Measurements from ENCODE around the gene CDC25C. TPM values are rescaled to one million over a fixed set of nuclear protein-coding genes. Genes with fewer than 3 reads are reported as not detected.
"Not testable (repeated sequence)": the region's sequence is repeated elsewhere in the genome, so short reads cannot be mapped to it uniquely, and the experiment has no call there.

CDC25C gene
- total and polyA plus RNA-seq, 7 donors: 0.12 TPM; not detected in 6

DNA sequence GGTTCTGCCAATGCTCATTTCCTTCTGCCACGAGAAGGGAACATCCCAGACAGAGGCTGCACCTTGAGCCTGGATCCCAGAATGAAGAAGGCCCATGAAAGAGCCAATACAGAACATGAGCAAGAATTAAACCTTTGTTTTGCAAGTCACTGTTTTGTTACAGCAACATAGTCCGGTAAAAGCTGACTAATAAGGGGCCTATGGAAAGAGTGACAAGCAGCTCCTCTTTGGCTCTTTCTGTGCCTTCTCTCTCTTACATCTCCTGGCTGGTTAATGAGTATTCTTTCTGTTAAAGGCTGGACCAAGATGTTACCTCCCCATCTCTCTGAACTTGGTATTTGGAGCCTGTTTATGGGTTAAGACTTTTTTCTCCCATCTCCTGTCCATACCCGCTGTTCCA is 68.0 kb downstream of the CDC25C start:
- Histone ChIP-seq H3K27me3 (ENCODE audit: insufficient read depth in 3 of 3, low read length in 2 of 3) (no peaks in the 10 kb centered on the region), H3K27ac (no peak overlapping the region), H3K4me3 (no peak overlapping the region), H3K9me3 (no peaks in the 10 kb centered on the region), H3K36me3 (ENCODE audit: insufficient read depth in 1 of 2, low read depth in 1 of 2) (no peaks in the 10 kb centered on the region), H3K4me1 (no peaks in the 10 kb centered on the region)
- ATAC-seq (no peak), DNase-seq (no peak)
- intact Hi-C loops (cut with DNase I): no loop called here
- TF ChIP-seq, protein P1, sequence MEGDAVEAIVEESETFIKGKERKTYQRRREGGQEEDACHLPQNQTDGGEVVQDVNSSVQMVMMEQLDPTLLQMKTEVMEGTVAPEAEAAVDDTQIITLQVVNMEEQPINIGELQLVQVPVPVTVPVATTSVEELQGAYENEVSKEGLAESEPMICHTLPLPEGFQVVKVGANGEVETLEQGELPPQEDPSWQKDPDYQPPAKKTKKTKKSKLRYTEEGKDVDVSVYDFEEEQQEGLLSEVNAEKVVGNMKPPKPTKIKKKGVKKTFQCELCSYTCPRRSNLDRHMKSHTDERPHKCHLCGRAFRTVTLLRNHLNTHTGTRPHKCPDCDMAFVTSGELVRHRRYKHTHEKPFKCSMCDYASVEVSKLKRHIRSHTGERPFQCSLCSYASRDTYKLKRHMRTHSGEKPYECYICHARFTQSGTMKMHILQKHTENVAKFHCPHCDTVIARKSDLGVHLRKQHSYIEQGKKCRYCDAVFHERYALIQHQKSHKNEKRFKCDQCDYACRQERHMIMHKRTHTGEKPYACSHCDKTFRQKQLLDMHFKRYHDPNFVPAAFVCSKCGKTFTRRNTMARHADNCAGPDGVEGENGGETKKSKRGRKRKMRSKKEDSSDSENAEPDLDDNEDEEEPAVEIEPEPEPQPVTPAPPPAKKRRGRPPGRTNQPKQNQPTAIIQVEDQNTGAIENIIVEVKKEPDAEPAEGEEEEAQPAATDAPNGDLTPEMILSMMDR (IDR thresholded peaks at IDR 0.05): no peak
- WGBS, 3 donors: 80 to 87% (median 82%) methylated on average over 3 of the region's 3 CpGs

DNA sequence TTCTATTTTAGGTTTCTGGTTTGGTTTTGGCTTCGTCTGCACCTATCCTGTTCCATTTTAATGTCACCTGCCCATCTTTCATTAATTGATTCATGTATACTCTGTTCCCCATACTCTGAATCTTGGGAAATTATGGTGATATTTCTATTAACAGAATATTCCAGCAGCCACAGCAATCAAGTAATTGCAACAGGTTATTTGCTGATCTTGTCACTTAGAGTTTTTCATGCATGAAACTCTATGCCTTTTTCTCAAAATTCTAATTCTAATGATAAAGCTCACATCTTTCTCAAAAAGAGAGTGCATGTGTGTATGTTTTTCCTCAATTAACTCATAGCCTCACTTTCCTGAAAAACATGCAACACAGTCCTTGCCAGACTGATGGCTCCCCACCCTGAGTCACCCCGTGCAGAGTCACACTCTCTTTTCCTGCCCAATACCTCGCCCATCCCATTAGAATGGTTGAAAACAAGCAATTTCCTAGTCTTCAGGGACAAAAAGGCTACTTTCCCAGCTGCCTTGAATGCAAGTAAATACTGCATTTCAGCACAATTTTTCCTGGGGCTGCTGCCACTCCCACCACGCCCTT is 72.8 kb downstream of the CDC25C start:
- no peaks in the 10 kb centered on the region for H3K4me1 ChIP-seq
- H3K27me3 ChIP-seq (ENCODE audit: insufficient read depth in 3 of 3, low read length in 2 of 3): no peaks in the 10 kb centered on the region
- no peaks in the 10 kb centered on the region for H3K36me3 ChIP-seq (ENCODE audit: insufficient read depth in 1 of 2, low read depth in 1 of 2)
- no peak overlapping the region for H3K4me3 ChIP-seq
- TF ChIP-seq, protein P1 (IDR thresholded peaks at IDR 0.05): no peak
- 71 to 76% (median 74%) methylated on average over 4 of the region's 4 CpGs for WGBS, 3 donors
- ATAC-seq (no peak), DNase-seq (no peak)
- no peaks in the 10 kb centered on the region for H3K9me3 ChIP-seq
- no peak overlapping the region for H3K27ac ChIP-seq
- intact Hi-C loops (cut with DNase I): no loop called here

DNA sequence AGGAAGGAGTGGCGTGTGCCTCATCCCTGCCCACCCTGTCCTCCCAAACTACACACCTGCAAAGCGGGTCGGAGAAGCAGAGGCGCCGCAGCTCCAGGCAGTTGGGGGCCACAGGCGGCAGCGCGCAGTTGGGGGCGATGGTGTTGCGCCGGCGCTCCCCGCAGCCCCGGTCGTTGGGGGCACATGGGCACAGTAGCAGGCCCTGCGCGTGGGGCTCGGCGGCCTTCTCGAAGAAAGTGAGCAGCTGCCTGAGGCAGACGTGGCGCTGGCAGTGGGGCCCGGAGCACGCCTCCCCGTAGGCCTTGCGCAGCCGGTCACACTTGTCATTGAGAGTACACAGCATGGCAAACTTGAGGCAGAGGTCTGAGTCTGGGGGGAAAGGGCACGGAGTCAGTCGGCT is 74.0 kb downstream of the CDC25C start:
- TF ChIP-seq, protein P1 (IDR thresholded peaks at IDR 0.05): no peak
- 48 to 65% (median 51%) methylated on average over 29 of the region's 29 CpGs for WGBS, 3 donors
- no peak for DNase-seq
- no peak overlapping the region for H3K27ac ChIP-seq
- H3K4me3 ChIP-seq: no peak overlapping the region
- no peaks in the 10 kb centered on the region for H3K4me1 ChIP-seq
- H3K27me3 ChIP-seq (ENCODE audit: insufficient read depth in 3 of 3, low read length in 2 of 3): no peaks in the 10 kb centered on the region
- intact Hi-C loops (cut with DNase I): no loop called here
- H3K36me3 ChIP-seq (ENCODE audit: insufficient read depth in 1 of 2, low read depth in 1 of 2): no peaks in the 10 kb centered on the region
- ATAC-seq: no peak
- H3K9me3 ChIP-seq: no peaks in the 10 kb centered on the region

DNA sequence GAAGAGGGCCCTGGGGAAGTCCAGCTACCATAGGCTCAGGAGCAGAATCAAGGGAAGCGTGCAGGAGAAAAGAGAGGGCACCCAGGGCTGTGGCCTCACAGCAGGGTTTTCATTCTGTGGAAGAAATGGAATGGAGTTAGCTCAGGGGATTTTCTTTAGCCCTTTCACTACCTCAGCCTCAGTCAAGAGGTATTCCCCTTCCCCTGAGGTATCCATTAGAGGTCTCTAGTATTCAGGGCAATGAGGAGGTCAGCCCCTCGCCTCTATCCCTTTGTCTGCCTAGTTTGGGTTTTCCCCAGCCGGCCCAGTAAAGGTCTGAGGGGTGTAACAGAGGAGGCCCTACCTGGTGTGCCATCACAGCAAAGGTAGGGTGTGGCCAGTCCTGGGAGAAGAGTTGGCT is 78.7 kb downstream of the CDC25C start:
- no peaks in the 10 kb centered on the region for H3K36me3 ChIP-seq (ENCODE audit: insufficient read depth in 1 of 2, low read depth in 1 of 2)

DNA sequence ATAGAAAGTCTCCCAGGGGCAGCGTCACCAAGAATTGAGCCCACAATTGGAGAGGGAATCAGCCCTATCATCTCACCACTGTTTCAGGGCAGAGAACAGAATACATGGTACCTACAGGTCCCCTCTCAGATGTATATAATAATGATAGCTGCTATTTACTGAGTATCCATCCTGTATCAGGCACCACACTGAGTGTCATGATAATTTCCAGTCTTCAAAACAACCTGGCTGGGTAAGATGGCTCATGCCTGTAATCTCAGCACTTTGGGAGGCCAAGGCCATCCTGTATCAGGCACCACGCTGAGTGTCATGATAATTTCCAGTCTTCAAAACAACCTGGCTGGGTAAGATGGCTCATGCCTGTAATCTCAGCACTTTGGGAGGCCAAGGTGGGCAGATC is 83.8 kb downstream of the CDC25C start:
- intact Hi-C loops (cut with DNase I); H3K36me3 ChIP-seq (ENCODE audit: insufficient read depth in 1 of 2, low read depth in 1 of 2); H3K9me3 ChIP-seq; ATAC-seq; H3K4me3 ChIP-seq; H3K4me1 ChIP-seq; H3K27ac ChIP-seq; H3K27me3 ChIP-seq (ENCODE audit: insufficient read depth in 3 of 3, low read length in 2 of 3); DNase-seq: not testable (repeated sequence)
- 87 to 91% (median 89%) methylated on average over 2 of the region's 2 CpGs for WGBS, 3 donors

More for the DNA sequence above, 78.7 kb downstream of the CDC25C start:
- Histone ChIP-seq H3K9me3 (no peaks in the 10 kb centered on the region), H3K27me3 (ENCODE audit: insufficient read depth in 3 of 3, low read length in 2 of 3) (no peaks in the 10 kb centered on the region), H3K4me3 (no peak overlapping the region), H3K27ac (no peak overlapping the region), H3K4me1 (no peaks in the 10 kb centered on the region)
- WGBS, 3 donors: 85 to 92% (median 90%) methylated on average over 3 of the region's 3 CpGs
- ATAC-seq (no peak), DNase-seq (no peak)
- intact Hi-C loops (cut with DNase I): no loop called here
- TF ChIP-seq, protein P1 (IDR thresholded peaks at IDR 0.05): no peak

Data from psoas muscle (tissue), 8 donors.